Measurements from ENCODE around the gene SPATC1L. TPM values are rescaled to one million over a fixed set of nuclear protein-coding genes. Genes with fewer than 3 reads are reported as not detected.

SPATC1L gene
- total RNA-seq, 1 donor from 2014 or later, result 7.2 TPM

- ATAC-seq, result no peak
These were observed 54.2 kb downstream of the SPATC1L start for GRCh38 chr21:46129846-46130651.

- no peak for ATAC-seq
These were observed 55.2 kb downstream of the SPATC1L start for GRCh38 chr21:46128933-46129571.

GRCh38 chr21:46128106-46128932 lies 55.9 kb downstream of the SPATC1L start:
- no peak for ATAC-seq

- ATAC-seq, result no peak
These were observed 56.8 kb downstream of the SPATC1L start for GRCh38 chr21:46127239-46128105.

GRCh38 chr21:46126309-46127238 lies 57.7 kb downstream of the SPATC1L start:
- no peak for ATAC-seq

GRCh38 chr21:46125846-46126301 lies 58.4 kb downstream of the SPATC1L start:
- no peak for ATAC-seq

- no peak for ATAC-seq
These were observed 59.1 kb downstream of the SPATC1L start for GRCh38 chr21:46124926-46125845.

- no peak for ATAC-seq
These were observed 60.0 kb downstream of the SPATC1L start for GRCh38 chr21:46124083-46124925.

GRCh38 chr21:46122758-46123683 lies 61.2 kb downstream of the SPATC1L start:
- no peak for ATAC-seq

- peak; percentile 46 for ATAC-seq
These were observed 62.0 kb downstream of the SPATC1L start for GRCh38 chr21:46122237-46122671.

GRCh38 chr21:46121286-46122221 lies 62.7 kb downstream of the SPATC1L start:
- no peak for ATAC-seq

GRCh38 chr21:46120301-46121285 lies 63.7 kb downstream of the SPATC1L start:
- no peak for ATAC-seq

- ATAC-seq, result no peak
These were observed 64.5 kb downstream of the SPATC1L start for GRCh38 chr21:46119637-46120271.

- ATAC-seq, result no peak
These were observed 65.1 kb downstream of the SPATC1L start for GRCh38 chr21:46119144-46119636.
